ENCODE data around the gene ATAD3A.

DNA sequence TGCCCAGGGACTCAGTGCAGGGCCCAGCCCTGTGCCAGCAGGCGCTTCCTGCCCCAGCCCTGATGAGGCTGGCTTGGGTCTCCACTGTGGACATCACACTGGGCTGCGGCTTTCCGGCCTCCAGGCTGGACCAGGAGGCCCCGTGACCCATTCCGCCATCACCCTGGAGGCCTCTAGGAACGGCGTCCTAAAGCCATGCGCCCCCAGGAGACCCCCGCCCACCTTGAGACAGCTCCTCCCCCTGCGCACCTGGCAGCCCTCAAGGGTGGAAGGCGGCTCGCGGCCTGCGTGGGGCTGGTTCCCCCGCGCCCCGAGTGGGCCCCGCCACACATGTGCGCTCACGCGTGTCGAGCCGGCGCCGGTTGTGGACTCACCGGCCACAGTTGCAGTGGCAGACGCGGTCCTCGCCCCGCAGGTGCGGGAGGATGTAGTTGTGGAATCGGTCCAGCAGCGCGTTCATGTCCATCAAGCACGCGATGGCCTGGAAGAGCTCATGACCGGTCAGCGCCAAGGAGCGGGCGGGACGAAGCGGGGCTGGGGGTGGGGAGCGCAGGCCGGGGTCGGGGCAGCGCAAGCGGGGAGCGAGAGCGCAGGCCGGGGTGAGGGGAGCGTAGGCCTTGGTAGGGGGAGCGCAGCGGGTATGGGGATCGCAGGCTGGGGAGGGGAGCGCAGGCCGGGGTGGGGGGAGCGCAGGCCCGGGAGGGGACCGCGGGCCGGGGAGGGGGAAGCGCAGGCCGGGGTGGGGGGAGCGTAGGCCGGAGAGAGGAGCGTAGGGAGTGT is 27.5 kb downstream of the ATAD3A start:
- TF ChIP-seq GATA2 (IDR thresholded peaks at IDR 0.05; ENCODE audit: low read depth, low read length), result no peak
- TF ChIP-seq GATA3 (IDR thresholded peaks at IDR 0.05; ENCODE audit: low read depth, low read length), result no peak
